HepG2 (cell line): Measurements from ENCODE around the gene MUTYH. TPM values are rescaled to one million over a fixed set of nuclear protein-coding genes. Genes with fewer than 3 reads are reported as not detected.

Experiments
- ATAC-seq: fragments of 200-7000 bp; cut with Tn5 transposase; 3 replicates; pipeline ENCODE4 v1.9.1; 2020; ENCODE audit warnings: mild to moderate bottlenecking, moderate library complexity
- BruUV-seq: library from RNA; stranded (reverse); fragments of 400-500 nt; replicated peaks from 2 replicates; lab custom pipeline; 2021; lab: Mats Ljungman, UMichigan
- CTCF ChIA-PET: fragments of 300-600 bp; formaldehyde crosslinking; extraction: SDS; loops from one replicate; lab custom pipeline; 2021; ENCODE audit warnings: low total read pairs, inconsistent platforms, low intra/inter-chr PET ratio; lab: Yijun Ruan, JAX
- POLR2A ChIA-PET: fragments of 350-600 bp; sonication (Branson Sonifier 250); formaldehyde crosslinking; loops from one replicate; lab custom pipeline; 2020; ENCODE audit warnings: antibody characterized with exemption, inconsistent platforms; lab: Yijun Ruan, JAX
- DNase-seq: peaks from one replicate; pipeline ENCODE4 v3.0.0-alpha.2; 2015; ENCODE audit warnings: low spot score
- FAIRE-seq: peaks from 3 replicates; lab custom pipeline; 2011; peaks lifted over from hg19 to GRCh38; lab: Jason Lieb, UNC
- H2AFZ ChIP-seq: one replicate; pipeline ENCODE4 v1.6.1; 2011; ENCODE audit warnings: low read length, inconsistent platforms
- H3K27ac ChIP-seq: fragments of 300-600 bp; 3 replicates; pipeline ENCODE4 v1.8.0; 2011; ENCODE audit warnings: mixed run types, mild to moderate bottlenecking, mixed read lengths, low read length, inconsistent platforms; ENCODE audit not compliant: insufficient read depth; ENCODE audit errors: extremely low read length
- H3K27me3 ChIP-seq, 2 experiments: fragments of 200-600 bp in 1 of 2; 2 replicates in 1 of 2; 3 replicates in 1 of 2; pipeline versions ENCODE4 v1.6.0 to v1.8.0; 2011; ENCODE audit warnings: low read length in 2 of 2, mild to moderate bottlenecking in 2 of 2, moderate library complexity in 2 of 2, inconsistent platforms in 1 of 2; ENCODE audit not compliant: insufficient read depth in 2 of 2, control insufficient read depth in 1 of 2
- H3K36me3 ChIP-seq, 2 experiments: fragments of 200-600 bp in 1 of 2; replicated peaks in 1 of 2; 2 replicates in 1 of 2; 3 replicates in 1 of 2; pipeline versions ENCODE4 v1.5.1 to v1.8.0; 2011; ENCODE audit warnings: low read length in 2 of 2, inconsistent platforms in 1 of 2; ENCODE audit not compliant: insufficient read depth in 2 of 2, control insufficient read depth in 1 of 2
- H3K4me1 ChIP-seq: 2 replicates; pipeline ENCODE4 v1.5.1; 2012; ENCODE audit warnings: low read length, inconsistent platforms; ENCODE audit not compliant: insufficient read depth
- H3K4me2 ChIP-seq: 2 replicates; pipeline ENCODE4 v1.6.0; 2011; ENCODE audit warnings: low read depth, low read length, inconsistent platforms
- H3K4me3 ChIP-seq, 3 experiments: fragments of 200-600 bp in 1 of 3; sonication (generic), shearing (Covaris generic) in 1 of 3; replicated peaks in 1 of 3; 2 replicates each; pipeline ENCODE4 v1.5.1; 2011 to 2016; ENCODE audit warnings: low read length in 3 of 3, inconsistent platforms in 2 of 3, low read depth in 2 of 3, mild to moderate bottlenecking in 2 of 3, control low read depth in 1 of 3, mixed read lengths in 1 of 3; ENCODE audit not compliant: insufficient read depth in 1 of 3
- H3K79me2 ChIP-seq: one replicate; pipeline ENCODE4 v1.6.1; 2011; ENCODE audit warnings: low read length, inconsistent platforms; ENCODE audit not compliant: insufficient read depth
- H3K9ac ChIP-seq: 2 replicates; pipeline ENCODE4 v1.6.0; 2011; ENCODE audit warnings: mild to moderate bottlenecking, low read depth, low read length, inconsistent platforms; ENCODE audit not compliant: insufficient read depth
- H3K9me3 ChIP-seq: 2 replicates; pipeline ENCODE4 v1.5.1; 2012; ENCODE audit warnings: mild to moderate bottlenecking, low read length
- H4K20me1 ChIP-seq: 2 replicates; pipeline ENCODE4 v1.6.0; 2011; ENCODE audit warnings: inconsistent platforms, mild to moderate bottlenecking, low read length, moderate library complexity; ENCODE audit not compliant: insufficient read depth
- ARID4A ChIP-seq: sonication (generic); formaldehyde crosslinking; IDR thresholded peaks from 2 replicates; pipeline ENCODE4 v1.5.0; 2020; ENCODE audit warnings: mild to moderate bottlenecking, missing genetic modification reagents, borderline replicate concordance
- HOMEZ ChIP-seq: IDR thresholded peaks from 2 replicates; pipeline ENCODE4 v1.6.1; 2016; ENCODE audit warnings: low read depth
- MATR3 ChIP-seq: sonication (generic); formaldehyde crosslinking; IDR thresholded peaks from 2 replicates; pipeline ENCODE4 v1.4.0; 2020; ENCODE audit warnings: missing genetic modification reagents
- MIER3 ChIP-seq: IDR thresholded peaks from 2 replicates; pipeline ENCODE4 v1.6.1; 2016; ENCODE audit warnings: missing compliant biosample characterization, borderline replicate concordance
- RFX5 ChIP-seq: IDR thresholded peaks from 2 replicates; pipeline ENCODE4 v1.6.1; 2011; ENCODE audit warnings: low read depth, low read length, improper control_type of control experiment
- YEATS2 ChIP-seq: sonication (generic); formaldehyde crosslinking; IDR thresholded peaks from 2 replicates; pipeline ENCODE4 v1.4.0; 2020; ENCODE audit warnings: missing genetic modification reagents, borderline replicate concordance
- ZNF207 ChIP-seq: fragments of 450-650 bp; IDR thresholded peaks from 2 replicates; pipeline ENCODE4 v1.6.1; 2016; ENCODE audit warnings: antibody characterized with exemption, borderline replicate concordance
- ZNF280D ChIP-seq: sonication (generic); formaldehyde crosslinking; IDR thresholded peaks from 2 replicates; pipeline ENCODE4 v1.5.1; 2020; ENCODE audit warnings: mild to moderate bottlenecking, missing genetic modification reagents
- ZNF513 ChIP-seq: sonication (generic); formaldehyde crosslinking; conservative IDR thresholded peaks from 2 replicates; pipeline ENCODE4 v1.5.0; 2020; ENCODE audit warnings: missing genetic modification reagents
- ZNF563 ChIP-seq: sonication (generic); formaldehyde crosslinking; IDR thresholded peaks from 2 replicates; pipeline ENCODE4 v1.8.0; 2022; ENCODE audit warnings: mild to moderate bottlenecking, moderate library complexity, missing genetic modification reagents
- WGBS: methylation state at CpG from one replicate; pipeline ENCODE4 v1.1.6; 2017; ENCODE audit warnings: low lambda C conversion rate; 5-methylcytosine and 5-hydroxymethylcytosine counted together
- in situ Hi-C: cut with HindIII; loops from 2 replicates; pipeline ENCODE4 v1.10.0; 2017; ENCODE audit warnings: low pct_unique_long_range_greater_than_20kb; ENCODE audit not compliant: extremely low pct_ligation_motif_present
- intact Hi-C: fragments of 100-400 bp; cut with micrococcal nuclease; formaldehyde crosslinking; loops from one replicate; pipeline ENCODE4 v1.10.0; 2022; ENCODE audit not compliant: unreplicated experiment
- polyA plus RNA-seq, 8 experiments: library from polyadenylated mRNA; depleted of rRNA in 3 of 8; stranded (reverse) in 7 of 8; unstranded in 1 of 8; fragments of >200 nt; fragmentation: Illumina TruSeq in 4 of 8; extraction: Trizol in 4 of 8; gene quantifications; 2 replicates each; pipeline versions ENCODE4 v1.2.1 to v1.2.3, GENCODE V29; 2011 to 2016; ENCODE audit warnings: low read depth in 4 of 8, missing spikeins in 1 of 8, mixed read lengths in 1 of 8; ENCODE audit not compliant: insufficient read depth in 1 of 8
- total RNA-seq, 5 experiments: library from RNA; depleted of rRNA; stranded (reverse); fragments of >200 nt; fragmentation: Illumina TruSeq; extraction: Trizol; gene quantifications; 2 replicates each; pipeline ENCODE4 v1.2.3, GENCODE V29; 2016; ENCODE audit warnings: low read depth in 1 of 5

The MUTYH gene
- total and polyA plus RNA-seq, 2 of the 13 experiments (the other 11 are each of a cell fraction or from before 2014, with no cell fraction given), result 16.3 to 17.1 TPM

GRCh38 chr1:45356186-45356585, 15.9 kb upstream of the MUTYH start (continued):
- TF ChIP-seq ZNF513 (CRISPR knock-in tag) (no peak), HOMEZ (peak; percentile 12; the same call in 1 of the 2 replicates), ZNF280D (CRISPR knock-in tag) (no peak), ZNF563 (no peak)
- TF ChIP-seq, all 625 proteins: peak for 15

GRCh38 chr1:45355683-45356082, 15.4 kb upstream of the MUTYH start:
- peak overlapping the region; percentile 42 for H3K4me2 ChIP-seq
- TF ChIP-seq YEATS2 (CRISPR knock-in tag) (0 out of 2 replicates have a peak, but pooled peaks have one; percentile 5), MIER3 (no peak), ZNF207 (no peak), MATR3 (no peak), ARID4A (CRISPR knock-in tag) (no peak), RFX5 (no peak)

More at GRCh38 chr1:45355683-45356082, 15.4 kb upstream of the MUTYH start:
- Histone ChIP-seq H3K9ac (no peak overlapping the region; the same call in 1 of the 2 replicates), H3K4me3 (no peak overlapping the region; a peak in 1 of 6 replicates), H3K4me1 (peaks cover 41% of the 10 kb centered on the region), H2AFZ (no peak overlapping the region), H3K27me3 (no peaks in the 10 kb centered on the region), H3K79me2 (no peaks in the 10 kb centered on the region), H3K27ac (peak overlapping the region; percentile 53), H3K36me3 (no peaks in the 10 kb centered on the region), H4K20me1 (no peaks in the 10 kb centered on the region), H3K9me3 (no peaks in the 10 kb centered on the region)
- intact Hi-C loops (loop anchor here (5.0 kb wide), 1 partner anchor 217 kb away; no protein-coding TSS in a partner anchor), in situ Hi-C loops (loop anchor here (5.0 to 25.0 kb wide), 2 partner anchors 137 to 232 kb away; partner anchors contain the start of genes NASP and TESK2)
- ChIA-PET POLR2A (interaction anchor here (1.1 to 3.1 kb wide), 6 partner anchors 10 to 166 kb away, joined by 3 to 23 read pairs (median 5); partner anchors contain the start of genes CCDC163, MMACHC, MUTYH and PRDX1), CTCF (no interaction called here)
- DNase-seq (peak; percentile 41), FAIRE-seq (no peak), ATAC-seq (no peak; the same call in 2 of the 3 replicates)
- BruUV-seq, result no TSS peak
- 50% methylated on average over 2 of the region's 2 CpGs for WGBS
